ENCODE results near the gene TSEN2.
"Not testable (repeated sequence)": the region's sequence is repeated elsewhere in the genome, so short reads cannot be mapped to it uniquely, and the experiment has no call there.

The TSEN2 gene

GRCh38 chr3:12484198-12484982, at the start of gene TSEN2:
TSS of gene TSEN2 (plus strand) at chr3:12484480. CDS start at chr3:12489801, 5,321 bp downstream.
- DNase-seq (ENCODE audit: low read depth in 4 of 4, low spot score in 1 of 4) = peak; percentile 89 to 95 (median 90)

GRCh38 chr3:12436514-12437220, 47.6 kb upstream of the TSEN2 start:
- DNase-seq (ENCODE audit: low read depth in 4 of 4, low spot score in 1 of 4) = no peak

GRCh38 chr3:12437221-12437605, 47.1 kb upstream of the TSEN2 start:
- no peak for DNase-seq (ENCODE audit: low read depth in 4 of 4, low spot score in 1 of 4)

GRCh38 chr3:12437861-12438260, 46.4 kb upstream of the TSEN2 start:
- DNase-seq (ENCODE audit: low read depth in 4 of 4, low spot score in 1 of 4) = no peak

GRCh38 chr3:12438318-12438717, 46.0 kb upstream of the TSEN2 start:
- DNase-seq (ENCODE audit: low read depth in 4 of 4, low spot score in 1 of 4) = no peak

- no peak for DNase-seq (ENCODE audit: low read depth in 4 of 4, low spot score in 1 of 4)
Measured at GRCh38 chr3:12439161-12439940, 44.9 kb upstream of the TSEN2 start.

- DNase-seq (ENCODE audit: low read depth in 4 of 4, low spot score in 1 of 4) = no peak
Measured at GRCh38 chr3:12440927-12441714, 43.2 kb upstream of the TSEN2 start.

GRCh38 chr3:12442654-12443501, 41.4 kb upstream of the TSEN2 start:
- DNase-seq (ENCODE audit: low read depth in 4 of 4, low spot score in 1 of 4) = no peak

GRCh38 chr3:12443781-12444522, 40.3 kb upstream of the TSEN2 start:
- DNase-seq (ENCODE audit: low read depth in 4 of 4, low spot score in 1 of 4) = no peak

GRCh38 chr3:12444582-12445471, 39.5 kb upstream of the TSEN2 start:
- no peak for DNase-seq (ENCODE audit: low read depth in 4 of 4, low spot score in 1 of 4)

- DNase-seq (ENCODE audit: low read depth in 4 of 4, low spot score in 1 of 4) = no peak
Measured at GRCh38 chr3:12445523-12446240, 38.6 kb upstream of the TSEN2 start.

GRCh38 chr3:12446298-12446697, 38.0 kb upstream of the TSEN2 start:
- no peak for DNase-seq (ENCODE audit: low read depth in 4 of 4, low spot score in 1 of 4)

- no peak for DNase-seq (ENCODE audit: low read depth in 4 of 4, low spot score in 1 of 4)
Measured at GRCh38 chr3:12447075-12447474, 37.2 kb upstream of the TSEN2 start.

GRCh38 chr3:12448404-12449202, 35.7 kb upstream of the TSEN2 start:
- not testable (repeated sequence) for DNase-seq (ENCODE audit: low read depth in 4 of 4, low spot score in 1 of 4)

- no peak for DNase-seq (ENCODE audit: low read depth in 4 of 4, low spot score in 1 of 4)
Measured at GRCh38 chr3:12449889-12450682, 34.2 kb upstream of the TSEN2 start.

- DNase-seq (ENCODE audit: low read depth in 4 of 4, low spot score in 1 of 4) = no peak
Measured at GRCh38 chr3:12451481-12451880, 32.8 kb upstream of the TSEN2 start.

Data from stimulated activated CD4-positive, alpha-beta T cell treated with anti-CD3 and anti-CD28 coated beads, Interleukin-1b, Interleukin-23, amount 100 ng/mL, for 24 hours (primary cell).